Gastroesophageal sphincter (tissue), 4 donors: ENCODE data around the gene MARS1. TPM values are rescaled to one million over a fixed set of nuclear protein-coding genes. Genes with fewer than 3 reads are reported as not detected.

Experiments used
- ATAC-seq: fragments of 150-250 bp; one replicate; pipeline ENCODE4 v1.9.1; 2016; ENCODE audit warnings: mild to moderate bottlenecking, moderate library complexity
- H3K27ac ChIP-seq, 4 donors: fragments of 200-600 bp; sonication (generic) in 3 of 4; 1 replicate in 3 of 4; 2 replicates in 1 of 4; pipeline ENCODE4 v1.5.1; 2016 to 2019
- H3K27me3 ChIP-seq: fragments of 200-600 bp; sonication (generic); one replicate; pipeline ENCODE4 v1.5.1; 2019
- H3K36me3 ChIP-seq, 2 donors: fragments of 200-600 bp; sonication (generic); one replicate each; pipeline ENCODE4 v1.5.1; 2019; ENCODE audit warnings: control low read depth in 1 of 2
- H3K4me1 ChIP-seq, 3 donors: fragments of 200-600 bp; sonication (generic); 1 replicate in 2 of 3; 2 replicates in 1 of 3; pipeline ENCODE4 v1.5.1; 2016 to 2019; ENCODE audit warnings: control low read depth in 2 of 3
- H3K4me3 ChIP-seq, 2 donors: fragments of 200-600 bp; sonication (generic); one replicate each; pipeline ENCODE4 v1.5.1; 2019; ENCODE audit warnings: mild to moderate bottlenecking in 1 of 2, moderate library complexity in 1 of 2
- H3K9me3 ChIP-seq, 3 donors: fragments of 200-600 bp; sonication (generic); one replicate each; pipeline ENCODE4 v1.5.1; 2017 to 2019; ENCODE audit warnings: control low read depth in 2 of 3
- EP300 ChIP-seq: sonication (generic); formaldehyde crosslinking; IDR thresholded peaks from one replicate; pipeline ENCODE4 v1.6.1; 2017; ENCODE audit warnings: antibody characterized with exemption, mild to moderate bottlenecking
- POLR2A ChIP-seq, 2 donors: fragments of 450-650 bp; IDR thresholded peaks; one replicate each; pipeline ENCODE4 v1.6.1; 2017; ENCODE audit warnings: antibody characterized with exemption in 2 of 2, mild to moderate bottlenecking in 2 of 2, moderate library complexity in 1 of 2
- POLR2AphosphoS5 ChIP-seq: sonication (generic); formaldehyde crosslinking; IDR thresholded peaks from one replicate; pipeline ENCODE4 v1.6.1; 2017; ENCODE audit warnings: antibody characterized with exemption
- WGBS, 2 donors: methylation state at CpG; one replicate each; pipeline ENCODE4 v1.1.5; 2018; ENCODE audit warnings: low coverage in 1 of 2; 5-methylcytosine and 5-hydroxymethylcytosine counted together
- total RNA-seq, 4 donors: library from RNA; depleted of rRNA; stranded (reverse); fragments of >200 nt; gene quantifications; one replicate each; pipeline ENCODE4 v1.1.0, GENCODE V29; 2016
- TF ChIP-seq, protein P1 (sequence below), 4 experiments: fragments of 200-600 bp in 2 of 4; fragments of 450-650 bp in 2 of 4; sonication (generic) in 1 of 4; IDR thresholded peaks; one replicate each; pipeline ENCODE4 v1.5.1; 2017 to 2019; ENCODE audit warnings: antibody characterized with exemption in 4 of 4, mild to moderate bottlenecking in 2 of 4, moderate library complexity in 2 of 4

MARS1 gene
- total RNA-seq, 4 donors from 2014 or later = 67.4 to 209 (median 81.7) TPM

DNA sequence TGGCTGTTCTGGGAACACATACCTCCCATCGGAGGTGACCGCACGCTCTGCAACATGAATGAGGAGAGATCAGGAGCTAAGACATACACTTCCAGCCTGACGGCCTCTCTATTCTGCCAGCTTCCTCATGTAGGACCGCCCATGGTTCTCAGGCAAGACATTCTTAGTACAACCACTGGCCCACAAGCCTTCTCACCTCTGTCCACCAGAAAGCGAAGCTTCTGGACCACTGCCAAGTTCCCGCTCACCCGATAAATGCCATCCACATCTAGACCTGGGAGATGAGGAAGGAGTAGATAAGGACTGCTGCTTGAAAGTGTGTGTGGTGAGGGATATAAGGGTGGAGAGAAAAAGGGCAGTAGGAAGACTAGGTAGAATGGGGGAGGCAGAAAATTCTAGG lies 13.4 kb upstream of the MARS1 start:
- no peak for ATAC-seq
- peaks cover 100% of the 10 kb centered on the region for H3K27me3 ChIP-seq
- H3K36me3 ChIP-seq = no peaks in the 10 kb centered on the region
- H3K9me3 ChIP-seq = no peaks in the 10 kb centered on the region
- peaks cover 0 to 17% (median 7%) of the 10 kb centered on the region in 3 donors for H3K4me1 ChIP-seq
- no peak overlapping the region for H3K27ac ChIP-seq
- TF ChIP-seq POLR2A (IDR thresholded peaks at IDR 0.05) = no peak
- no peak for TF ChIP-seq EP300
- TF ChIP-seq, protein P1, sequence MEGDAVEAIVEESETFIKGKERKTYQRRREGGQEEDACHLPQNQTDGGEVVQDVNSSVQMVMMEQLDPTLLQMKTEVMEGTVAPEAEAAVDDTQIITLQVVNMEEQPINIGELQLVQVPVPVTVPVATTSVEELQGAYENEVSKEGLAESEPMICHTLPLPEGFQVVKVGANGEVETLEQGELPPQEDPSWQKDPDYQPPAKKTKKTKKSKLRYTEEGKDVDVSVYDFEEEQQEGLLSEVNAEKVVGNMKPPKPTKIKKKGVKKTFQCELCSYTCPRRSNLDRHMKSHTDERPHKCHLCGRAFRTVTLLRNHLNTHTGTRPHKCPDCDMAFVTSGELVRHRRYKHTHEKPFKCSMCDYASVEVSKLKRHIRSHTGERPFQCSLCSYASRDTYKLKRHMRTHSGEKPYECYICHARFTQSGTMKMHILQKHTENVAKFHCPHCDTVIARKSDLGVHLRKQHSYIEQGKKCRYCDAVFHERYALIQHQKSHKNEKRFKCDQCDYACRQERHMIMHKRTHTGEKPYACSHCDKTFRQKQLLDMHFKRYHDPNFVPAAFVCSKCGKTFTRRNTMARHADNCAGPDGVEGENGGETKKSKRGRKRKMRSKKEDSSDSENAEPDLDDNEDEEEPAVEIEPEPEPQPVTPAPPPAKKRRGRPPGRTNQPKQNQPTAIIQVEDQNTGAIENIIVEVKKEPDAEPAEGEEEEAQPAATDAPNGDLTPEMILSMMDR (IDR thresholded peaks at IDR 0.05) = no peak
- 75 to 83% methylated on average over 5 to 8 of the region's 8 CpGs for WGBS, 2 donors
- H3K4me3 ChIP-seq = no peak overlapping the region

DNA sequence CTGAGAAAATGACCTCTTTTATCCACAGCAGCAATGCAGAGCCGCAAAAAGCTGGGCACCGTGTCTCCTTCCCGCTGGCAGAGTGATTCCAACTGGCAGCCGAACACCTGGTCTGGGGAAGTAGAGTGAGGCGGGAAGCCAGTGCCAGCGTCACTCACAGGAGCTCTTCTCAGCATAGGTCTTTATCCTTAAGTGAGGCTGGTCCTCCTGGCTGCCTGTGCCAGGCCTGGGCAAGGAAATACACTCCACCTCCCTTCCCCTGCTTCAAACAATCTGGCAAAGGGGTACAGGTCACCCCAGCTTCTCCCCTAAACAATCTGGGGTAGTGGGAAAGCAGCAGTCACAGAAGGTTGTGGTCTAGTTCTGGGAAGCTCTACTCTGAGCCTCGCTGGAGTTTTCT lies 13.0 kb upstream of the MARS1 start:
- H3K4me3 ChIP-seq = peak overlapping the region in 1 of 2 donors; percentile 48
- no peaks in the 10 kb centered on the region for H3K9me3 ChIP-seq
- no peaks in the 10 kb centered on the region for H3K36me3 ChIP-seq
- H3K27ac ChIP-seq = no peak overlapping the region
- TF ChIP-seq, protein P1 (IDR thresholded peaks at IDR 0.05) = no peak
- no peak for TF ChIP-seq POLR2A (IDR thresholded peaks at IDR 0.05)
- TF ChIP-seq POLR2AphosphoS5 = no peak
- no peak for TF ChIP-seq EP300
- H3K4me1 ChIP-seq = peaks cover 0 to 17% (median 7%) of the 10 kb centered on the region in 3 donors
- 72 to 100% methylated on average over 1 to 7 of the region's 7 CpGs for WGBS, 2 donors
- peaks cover 100% of the 10 kb centered on the region for H3K27me3 ChIP-seq
- no peak for ATAC-seq

DNA sequence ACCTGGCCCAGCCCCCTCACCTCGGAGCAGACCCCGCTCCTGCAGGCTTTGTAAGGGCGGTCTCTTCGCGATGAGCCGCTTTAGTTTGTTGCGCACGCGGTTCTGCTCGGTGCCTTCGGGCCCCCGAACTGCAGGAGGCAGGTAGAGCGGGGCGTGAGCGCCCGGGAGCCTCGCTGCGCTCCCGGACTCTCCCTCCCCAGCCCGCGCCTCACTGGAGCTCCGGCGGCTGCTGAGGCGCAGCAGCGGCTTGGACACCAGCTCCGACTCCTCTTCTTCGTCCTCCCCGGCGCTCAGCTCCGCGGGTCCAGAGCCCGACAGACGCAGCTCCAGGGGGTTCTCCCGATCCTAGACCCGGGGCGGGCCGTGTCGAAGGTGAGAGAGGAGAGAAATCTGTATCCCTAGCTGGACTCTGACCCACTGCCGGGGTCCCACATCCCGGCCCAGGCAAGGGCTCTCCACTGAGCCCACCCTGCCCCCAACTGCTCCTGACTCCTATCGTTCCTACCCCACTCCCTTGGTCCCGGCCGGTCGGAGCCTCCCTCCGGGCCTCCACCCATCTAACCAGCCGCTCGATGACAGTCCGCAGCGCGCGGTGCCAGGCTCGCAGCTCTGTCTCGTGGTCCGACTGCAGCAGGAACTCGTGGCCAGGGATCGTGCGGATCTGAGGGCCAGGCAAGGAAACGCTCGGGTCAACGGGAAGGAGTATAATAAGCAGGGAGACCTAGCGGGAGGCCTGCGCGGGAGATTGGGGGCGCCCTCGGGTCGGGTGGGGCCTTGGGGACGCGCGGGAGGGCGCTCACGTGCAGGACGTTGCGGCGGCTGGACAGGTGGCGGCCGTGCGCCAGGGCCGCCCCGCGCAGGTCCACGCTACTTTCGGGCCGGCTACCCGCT lies 12.4 kb upstream of the MARS1 start:
- peak overlapping the region in 1 of 4 donors; percentile 37 for H3K27ac ChIP-seq
- WGBS, 2 donors = 0 to 44% methylated on average over 1 to 2 of the region's 84 CpGs
- H3K4me3 ChIP-seq = peak overlapping the region in 1 of 2 donors; percentile 48
- ATAC-seq = peak; percentile 54
- TF ChIP-seq POLR2A (IDR thresholded peaks at IDR 0.05) (no peak), EP300 (no peak), POLR2AphosphoS5 (no peak)
- TF ChIP-seq, protein P1 (IDR thresholded peaks at IDR 0.05) = no peak
- H3K27me3 ChIP-seq = peaks cover 98% of the 10 kb centered on the region
- no peaks in the 10 kb centered on the region for H3K9me3 ChIP-seq
- H3K36me3 ChIP-seq = no peaks in the 10 kb centered on the region
- peaks cover 0 to 17% (median 7%) of the 10 kb centered on the region in 3 donors for H3K4me1 ChIP-seq

DNA sequence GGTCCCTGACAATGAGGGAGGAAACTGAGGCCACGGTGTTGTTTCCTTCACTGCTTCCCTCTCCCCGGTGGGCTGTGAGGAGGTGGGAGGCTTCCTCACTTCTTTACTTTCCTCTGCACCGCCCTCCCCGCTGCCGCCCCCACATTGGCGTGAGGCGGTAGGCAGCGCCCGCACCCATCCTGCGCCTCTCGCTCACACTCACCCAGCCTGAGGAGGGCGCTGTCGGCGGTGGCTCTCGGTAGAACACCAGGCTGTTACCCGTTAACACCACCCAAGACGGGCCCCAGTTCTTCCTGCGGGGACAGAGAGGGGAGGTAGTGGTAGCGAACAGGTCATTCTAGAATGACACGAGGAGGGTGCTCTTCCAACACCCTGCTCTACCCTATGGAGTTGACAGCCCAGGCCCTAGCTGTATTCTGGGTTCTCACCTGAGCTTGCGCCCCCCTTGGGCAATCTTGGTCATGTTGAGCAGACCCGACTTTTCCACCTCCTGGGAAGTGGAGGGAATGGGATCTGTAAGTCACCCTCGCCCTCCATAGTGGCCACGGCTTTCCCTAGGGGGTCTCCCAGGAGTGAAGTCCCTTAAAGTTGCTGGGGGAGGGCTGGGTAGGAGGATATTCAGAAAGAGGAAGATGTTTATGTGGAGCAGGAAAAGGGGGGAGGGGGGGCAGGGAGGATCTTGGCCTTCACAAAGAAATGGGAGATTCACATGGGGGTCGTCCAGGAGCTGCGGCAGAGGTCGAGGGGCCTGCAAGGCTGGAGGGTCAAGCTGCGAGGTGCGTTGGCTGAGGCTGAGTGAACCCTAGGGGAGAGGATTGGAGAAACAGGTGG lies 11.5 kb upstream of the MARS1 start:
- 24 to 40% methylated on average over 1 to 8 of the region's 29 CpGs for WGBS, 2 donors
- ATAC-seq = peak; percentile 9
- Histone ChIP-seq H3K27me3 (peaks cover 98% of the 10 kb centered on the region), H3K9me3 (no peaks in the 10 kb centered on the region), H3K27ac (peak overlapping the region in 1 of 4 donors; percentile 50), H3K4me3 (peak overlapping the region in 1 of 2 donors; percentile 48), H3K36me3 (no peaks in the 10 kb centered on the region), H3K4me1 (peaks cover 0 to 17% (median 7%) of the 10 kb centered on the region in 3 donors)
- TF ChIP-seq POLR2A (IDR thresholded peaks at IDR 0.05) (no peak), EP300 (no peak), POLR2AphosphoS5 (no peak)
- TF ChIP-seq, protein P1 (IDR thresholded peaks at IDR 0.05) = no peak
